OCI-LY3 (cell line): ENCODE data around the gene SLC38A5.

Experiments used
- H2AFZ ChIP-seq: fragments of 200-600, 300-600 bp; shearing (Covaris generic); 2 replicates; pipeline ENCODE4 v1.6.0; 2014; ENCODE audit warnings: antibody characterized with exemption, low read depth, low read length
- H3K27ac ChIP-seq: fragments of 200-600, 300-600 bp; sonication (generic); 2 replicates; pipeline ENCODE4 v1.5.1; 2014; ENCODE audit warnings: mild to moderate bottlenecking, low read length, moderate library complexity, mixed read lengths
- H3K27me3 ChIP-seq: fragments of 200-600, 300-600 bp; sonication (generic); 2 replicates; pipeline ENCODE4 v1.6.1; 2014; ENCODE audit warnings: low read depth, low read length, mixed read lengths
- H3K36me3 ChIP-seq: fragments of 200-600, 300-600 bp; sonication (generic); replicated peaks from 2 replicates; pipeline ENCODE3; 2014; ENCODE audit warnings: low read depth, low read length, mixed read lengths
- H3K4me1 ChIP-seq: fragments of 300-600, 200-600 bp; sonication (generic); 2 replicates; pipeline ENCODE4 v1.6.1; 2014; ENCODE audit warnings: low read length, mixed read lengths
- H3K4me2 ChIP-seq: fragments of 200-600, 300-600 bp; sonication (generic); 2 replicates; pipeline ENCODE4 v1.6.1; 2014; ENCODE audit warnings: low read length, mixed read lengths
- H3K4me3 ChIP-seq: fragments of 300-600, 200-600 bp; sonication (generic); 2 replicates; pipeline ENCODE4 v1.5.1; 2014; ENCODE audit warnings: antibody characterized with exemption, mild to moderate bottlenecking, low read length, moderate library complexity
- H3K79me2 ChIP-seq: fragments of 300-600, 200-600 bp; shearing (Covaris generic); 2 replicates; pipeline ENCODE4 v1.6.1; 2014; ENCODE audit warnings: mild to moderate bottlenecking, low read length, mixed read lengths
- H3K9ac ChIP-seq: fragments of 300-600, 200-600 bp; shearing (Covaris generic); 2 replicates; pipeline ENCODE4 v1.6.0; 2014; ENCODE audit warnings: mild to moderate bottlenecking, low read length, moderate library complexity
- H3K9me3 ChIP-seq: fragments of 200-600, 300-600 bp; shearing (Covaris generic); 2 replicates; pipeline ENCODE4 v1.6.1; 2014; ENCODE audit warnings: low read length, mixed read lengths; ENCODE audit not compliant: insufficient read depth
- H4K20me1 ChIP-seq: fragments of 200-600, 300-600 bp; sonication (generic); 2 replicates; pipeline ENCODE4 v1.6.1; 2016; ENCODE audit warnings: low read length, mixed read lengths; ENCODE audit not compliant: insufficient read depth
- EZH2phosphoT487 ChIP-seq: fragments of 200-600 bp; shearing (Covaris generic); IDR thresholded peaks from 2 replicates; pipeline ENCODE4 v1.6.1; 2018; ENCODE audit warnings: antibody characterized with exemption, mixed run types, low read depth
- TF ChIP-seq, protein P1 (sequence below): fragments of 200-600, 300-600 bp; sonication (generic); IDR thresholded peaks from 2 replicates; pipeline ENCODE4 v1.5.1; 2014; ENCODE audit warnings: antibody characterized with exemption, low read length, low read depth

Gene SLC38A5

DNA sequence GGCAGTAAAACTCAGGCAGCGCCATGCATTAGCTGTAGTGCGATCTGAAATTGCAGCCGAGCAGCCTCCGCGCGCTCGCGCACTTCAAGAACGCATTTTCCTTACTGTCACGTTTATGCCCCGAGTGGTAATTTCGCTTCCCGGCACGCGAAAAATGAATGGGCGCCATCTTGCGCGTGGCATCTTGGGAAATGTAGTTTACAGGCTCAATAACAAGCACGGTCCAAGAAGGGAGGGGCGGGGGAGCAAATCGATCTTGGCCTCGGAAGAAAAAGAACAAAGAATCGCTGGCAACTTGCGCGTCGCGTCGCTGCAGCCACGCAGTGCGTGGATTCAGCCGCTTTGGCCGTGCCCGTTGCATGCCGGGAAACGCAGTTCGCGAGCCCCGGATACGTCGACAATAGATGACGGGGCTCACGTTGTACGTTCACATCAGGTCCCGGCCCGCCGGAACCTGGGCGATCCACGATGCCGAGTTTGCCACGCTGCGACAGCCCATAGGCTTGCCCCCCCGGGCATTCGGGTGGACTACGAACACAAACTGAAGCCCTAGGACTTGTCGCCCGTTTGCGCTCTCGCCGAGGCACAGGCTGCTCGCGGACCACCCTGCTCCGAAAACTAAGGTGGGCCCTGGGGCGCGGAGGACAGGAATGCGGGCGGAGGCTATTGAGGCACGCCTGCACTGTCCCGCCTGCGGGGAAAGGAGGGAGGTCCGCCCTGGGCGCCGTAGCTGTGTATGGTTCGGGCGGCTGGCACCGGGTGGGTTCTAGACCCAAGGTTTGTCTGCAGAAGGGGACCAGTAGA, 5.9 kb upstream of the SLC38A5 start, which contains the start of gene FTSJ1:
FTSJ1 (plus strand) TSS at position 426 of the 804 bp plus-strand sequence. CDS start 1,849 bp downstream, outside the sequence.
- H3K36me3 ChIP-seq, result no peaks in the 10 kb centered on the region
- H4K20me1 ChIP-seq, result no peaks in the 10 kb centered on the region
- peaks cover 15% of the 10 kb centered on the region for H3K4me1 ChIP-seq
- H3K79me2 ChIP-seq, result peaks cover 55% of the 10 kb centered on the region
- H3K27me3 ChIP-seq, result no peaks in the 10 kb centered on the region
- no peak for TF ChIP-seq EZH2phosphoT487
- TF ChIP-seq, protein P1, sequence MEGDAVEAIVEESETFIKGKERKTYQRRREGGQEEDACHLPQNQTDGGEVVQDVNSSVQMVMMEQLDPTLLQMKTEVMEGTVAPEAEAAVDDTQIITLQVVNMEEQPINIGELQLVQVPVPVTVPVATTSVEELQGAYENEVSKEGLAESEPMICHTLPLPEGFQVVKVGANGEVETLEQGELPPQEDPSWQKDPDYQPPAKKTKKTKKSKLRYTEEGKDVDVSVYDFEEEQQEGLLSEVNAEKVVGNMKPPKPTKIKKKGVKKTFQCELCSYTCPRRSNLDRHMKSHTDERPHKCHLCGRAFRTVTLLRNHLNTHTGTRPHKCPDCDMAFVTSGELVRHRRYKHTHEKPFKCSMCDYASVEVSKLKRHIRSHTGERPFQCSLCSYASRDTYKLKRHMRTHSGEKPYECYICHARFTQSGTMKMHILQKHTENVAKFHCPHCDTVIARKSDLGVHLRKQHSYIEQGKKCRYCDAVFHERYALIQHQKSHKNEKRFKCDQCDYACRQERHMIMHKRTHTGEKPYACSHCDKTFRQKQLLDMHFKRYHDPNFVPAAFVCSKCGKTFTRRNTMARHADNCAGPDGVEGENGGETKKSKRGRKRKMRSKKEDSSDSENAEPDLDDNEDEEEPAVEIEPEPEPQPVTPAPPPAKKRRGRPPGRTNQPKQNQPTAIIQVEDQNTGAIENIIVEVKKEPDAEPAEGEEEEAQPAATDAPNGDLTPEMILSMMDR, result no peak
- peak within 1 kb of the TSS; percentile 90 for H2AFZ ChIP-seq
- H3K4me2 ChIP-seq, result peak within 1 kb of the TSS; percentile 66
- H3K9ac ChIP-seq, result peak within 1 kb of the TSS; percentile 98
- H3K9me3 ChIP-seq, result no peaks in the 10 kb centered on the region
- H3K27ac ChIP-seq, result peak within 1 kb of the TSS; percentile 74
- peak within 1 kb of the TSS; percentile 94 for H3K4me3 ChIP-seq

DNA sequence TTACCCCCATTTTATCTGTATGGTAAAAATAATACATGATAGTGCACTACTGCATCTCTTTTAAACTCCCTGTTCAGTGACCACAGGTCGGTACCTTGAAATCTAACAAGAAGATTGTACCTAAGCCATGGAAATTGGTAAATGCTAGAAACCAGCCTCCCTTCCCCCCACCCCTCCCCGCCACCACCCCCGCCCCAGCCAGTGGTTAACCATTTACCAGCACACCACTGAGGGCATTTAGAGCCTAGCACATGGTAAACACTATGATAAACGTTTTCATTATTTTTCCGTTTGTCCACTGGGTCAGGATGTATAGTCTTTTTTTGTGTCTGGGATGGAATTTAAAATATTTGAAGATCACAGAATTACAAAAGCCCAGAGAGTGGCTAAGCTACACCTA, 5.2 kb upstream of the SLC38A5 start:
- peak overlapping the region; percentile 74 for H3K27ac ChIP-seq
- peak overlapping the region; percentile 66 for H3K4me2 ChIP-seq
- H3K4me1 ChIP-seq, result peaks cover 15% of the 10 kb centered on the region
- no peak for TF ChIP-seq EZH2phosphoT487
- TF ChIP-seq, protein P1, result no peak
- H3K36me3 ChIP-seq, result no peaks in the 10 kb centered on the region
- peak overlapping the region; percentile 98 for H3K9ac ChIP-seq
- H3K9me3 ChIP-seq, result no peaks in the 10 kb centered on the region
- H3K27me3 ChIP-seq, result no peaks in the 10 kb centered on the region
- peaks cover 50% of the 10 kb centered on the region for H3K79me2 ChIP-seq
- H4K20me1 ChIP-seq, result no peaks in the 10 kb centered on the region
- H3K4me3 ChIP-seq, result peak overlapping the region; percentile 94
- H2AFZ ChIP-seq, result peak overlapping the region; percentile 90; the same call in 1 of the 2 replicates

DNA sequence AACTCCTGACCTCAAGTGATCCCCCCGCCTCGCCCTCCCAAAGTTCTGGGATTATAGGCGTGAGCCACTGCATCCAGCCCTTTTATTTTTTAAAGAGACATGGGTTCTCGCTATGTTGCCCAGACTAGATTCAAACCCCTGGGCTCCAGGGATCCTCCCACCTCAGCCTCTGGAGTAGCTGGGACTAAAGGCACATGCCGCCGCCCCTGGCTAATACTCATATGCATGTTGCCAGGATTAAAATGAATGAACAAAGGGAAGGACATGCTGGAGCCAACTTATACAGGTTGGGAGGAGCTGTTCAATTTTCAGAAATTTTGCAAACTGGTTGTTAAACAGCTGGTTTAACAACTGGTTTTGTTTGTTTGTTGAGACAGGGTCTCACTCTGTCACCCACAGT, 4.5 kb upstream of the SLC38A5 start:
- H3K36me3 ChIP-seq, result no peaks in the 10 kb centered on the region
- H3K4me1 ChIP-seq, result peaks cover 18% of the 10 kb centered on the region
- no peaks in the 10 kb centered on the region for H3K9me3 ChIP-seq
- peak overlapping the region; percentile 98 for H3K9ac ChIP-seq
- no peaks in the 10 kb centered on the region for H4K20me1 ChIP-seq
- H2AFZ ChIP-seq, result no peak overlapping the region; the same call in 1 of the 2 replicates
- H3K27me3 ChIP-seq, result no peaks in the 10 kb centered on the region
- H3K4me2 ChIP-seq, result peak overlapping the region; percentile 66
- H3K4me3 ChIP-seq, result peak overlapping the region; percentile 94
- H3K79me2 ChIP-seq, result peaks cover 47% of the 10 kb centered on the region
- H3K27ac ChIP-seq, result no peak overlapping the region; the same call in 1 of the 2 replicates
- TF ChIP-seq EZH2phosphoT487, result no peak
- TF ChIP-seq, protein P1, result no peak

DNA sequence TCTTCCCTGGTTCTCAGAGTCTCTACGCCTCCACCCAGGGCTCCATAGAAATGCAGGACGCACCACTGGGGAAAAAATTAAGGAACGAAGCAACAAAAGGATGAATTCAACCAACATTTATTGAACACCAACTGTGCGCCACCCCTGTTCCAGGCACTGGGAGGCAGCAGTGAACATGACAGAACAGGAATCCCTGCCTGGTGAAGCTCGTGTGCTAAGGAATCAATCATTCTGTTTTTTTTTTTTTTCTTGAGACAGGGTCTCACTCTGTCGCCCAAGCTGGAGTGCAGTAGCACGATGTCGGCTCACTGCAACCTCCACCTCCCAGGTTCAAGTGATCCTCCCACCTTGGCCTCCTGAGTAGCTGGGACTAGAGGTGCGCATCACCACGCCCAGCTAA, 4.1 kb upstream of the SLC38A5 start:
- Histone ChIP-seq H2AFZ (no peak overlapping the region), H4K20me1 (no peaks in the 10 kb centered on the region), H3K4me1 (peaks cover 20% of the 10 kb centered on the region), H3K9ac (no peak overlapping the region), H3K36me3 (no peaks in the 10 kb centered on the region), H3K27me3 (no peaks in the 10 kb centered on the region), H3K9me3 (no peaks in the 10 kb centered on the region), H3K27ac (no peak overlapping the region), H3K4me2 (no peak overlapping the region), H3K4me3 (no peak overlapping the region), H3K79me2 (peaks cover 45% of the 10 kb centered on the region)
- TF ChIP-seq, protein P1, result peak; percentile 36
- TF ChIP-seq EZH2phosphoT487, result no peak
